Endothelial cell of umbilical vein (primary cell): ENCODE measurements around the gene ACVR1C. TPM values are rescaled to one million over a fixed set of nuclear protein-coding genes. Genes with fewer than 3 reads are reported as not detected.

ENCODE experiments used
- BruUV-seq: library from RNA; stranded (reverse); fragments of 400-500 nt; replicated peaks from 2 replicates; lab custom pipeline; 2021; lab: Mats Ljungman, UMichigan
- CTCF ChIA-PET: fragments of 300-600, 350-600 bp; sonication (Branson Sonifier 250); formaldehyde crosslinking; loops from one replicate; lab custom pipeline; 2021; ENCODE audit warnings: antibody characterized with exemption, inconsistent platforms; lab: Charles Lee
- POLR2A ChIA-PET: fragments of 300-600, 350-600 bp; sonication (Branson Sonifier 250); formaldehyde crosslinking; loops from one replicate; lab custom pipeline; 2021; ENCODE audit warnings: antibody characterized with exemption, inconsistent platforms; lab: Charles Lee
- DNase-seq: peaks from one replicate; pipeline ENCODE4 v3.0.0-alpha.2; 2011; ENCODE audit warnings: low read depth, low spot score
- FAIRE-seq: peaks from 2 replicates; lab custom pipeline; 2011; peaks lifted over from hg19 to GRCh38; lab: Jason Lieb, UNC
- H2AFZ ChIP-seq: 2 replicates; pipeline ENCODE4 v1.6.0; 2012; ENCODE audit warnings: low read depth, low read length, control low read depth, inconsistent platforms
- H3K27ac ChIP-seq: 2 replicates; pipeline ENCODE4 v1.5.1; 2011; ENCODE audit warnings: low read depth, mild to moderate bottlenecking, control low read depth, low read length, moderate library complexity; ENCODE audit not compliant: insufficient read depth
- H3K27me3 ChIP-seq, 2 experiments: 2 replicates each; pipeline versions ENCODE4 v1.6.0 to v1.6.1; 2011; ENCODE audit warnings: low read length in 2 of 2, mixed read lengths in 1 of 2; ENCODE audit not compliant: control insufficient read depth in 2 of 2, insufficient read depth in 2 of 2
- H3K36me3 ChIP-seq, 2 experiments: 2 replicates in 1 of 2; 3 replicates in 1 of 2; pipeline ENCODE4 v1.5.1; 2011; ENCODE audit warnings: low read length in 2 of 2, mild to moderate bottlenecking in 1 of 2, moderate library complexity in 1 of 2; ENCODE audit not compliant: control insufficient read depth in 2 of 2, insufficient read depth in 2 of 2; ENCODE audit errors: extremely low read depth in 1 of 2
- H3K4me1 ChIP-seq: 3 replicates; pipeline ENCODE4 v1.5.1; 2011; ENCODE audit warnings: mild to moderate bottlenecking, low read length; ENCODE audit not compliant: control insufficient read depth, insufficient read depth; ENCODE audit errors: extremely low read depth
- H3K4me2 ChIP-seq: 2 replicates; pipeline ENCODE4 v1.6.1; 2011; ENCODE audit warnings: low read length, control low read depth, mixed read lengths; ENCODE audit not compliant: insufficient read depth
- H3K4me3 ChIP-seq, 3 experiments: fragments of 200-600 bp in 1 of 3; sonication (generic), shearing (Covaris generic) in 1 of 3; replicated peaks in 1 of 3; 2 replicates each; pipeline ENCODE4 v1.5.1; 2011 to 2016; ENCODE audit warnings: control low read depth in 3 of 3, low read length in 3 of 3, mild to moderate bottlenecking in 2 of 3, inconsistent platforms in 1 of 3, low read depth in 1 of 3, moderate library complexity in 1 of 3; ENCODE audit not compliant: insufficient read depth in 1 of 3
- H3K79me2 ChIP-seq: 2 replicates; pipeline ENCODE4 v1.6.0; 2012; ENCODE audit warnings: low read length, inconsistent platforms; ENCODE audit not compliant: control insufficient read depth, insufficient read depth
- H3K9ac ChIP-seq: replicated peaks from 2 replicates; pipeline ENCODE3; 2011; ENCODE audit warnings: low read length, control low read depth; ENCODE audit not compliant: insufficient read depth; ENCODE audit errors: extremely low read depth
- H3K9me1 ChIP-seq: replicated peaks from 3 replicates; pipeline ENCODE4 v1.6.0; 2011; ENCODE audit warnings: mild to moderate bottlenecking, low read length; ENCODE audit not compliant: control insufficient read depth, insufficient read depth; ENCODE audit errors: extremely low read depth
- H3K9me3 ChIP-seq: replicated peaks from 2 replicates; pipeline ENCODE4 v1.5.1; 2012; ENCODE audit warnings: low read length, inconsistent platforms; ENCODE audit not compliant: control insufficient read depth, insufficient read depth
- H4K20me1 ChIP-seq: replicated peaks from 2 replicates; pipeline ENCODE3; 2011; ENCODE audit warnings: mild to moderate bottlenecking, low read length; ENCODE audit not compliant: control insufficient read depth, insufficient read depth; ENCODE audit errors: extremely low read depth
- CTCF ChIP-seq, 2 donors: IDR thresholded peaks; 1 replicate in 1 of 2; 2 replicates in 1 of 2; pipeline ENCODE4 v1.5.1; 2011; ENCODE audit warnings: low read length in 2 of 2, mild to moderate bottlenecking in 2 of 2, moderate library complexity in 2 of 2, control low read depth in 1 of 2, inconsistent platforms in 1 of 2, low read depth in 1 of 2; ENCODE audit not compliant: insufficient read depth in 1 of 2; ENCODE audit errors: extremely low read depth in 1 of 2
- EZH2 ChIP-seq: IDR thresholded peaks from 2 replicates; pipeline ENCODE4 v1.6.1; 2012; ENCODE audit warnings: borderline replicate concordance, low read depth, mild to moderate bottlenecking, moderate library complexity, low read length, inconsistent platforms; ENCODE audit not compliant: severe bottlenecking
- FOS ChIP-seq: IDR thresholded peaks from 2 replicates; pipeline ENCODE4 v1.6.1; 2011; ENCODE audit warnings: mild to moderate bottlenecking, low read length, moderate library complexity, borderline replicate concordance; ENCODE audit not compliant: insufficient read depth
- GATA2 ChIP-seq: IDR thresholded peaks from 2 replicates; pipeline ENCODE4 v1.7.0; 2011; ENCODE audit warnings: low read depth, mild to moderate bottlenecking, moderate library complexity, mixed read lengths, low read length; ENCODE audit not compliant: insufficient read length, insufficient read depth
- JUN ChIP-seq: IDR thresholded peaks from 2 replicates; pipeline ENCODE4 v1.6.1; 2011; ENCODE audit warnings: borderline replicate concordance, low read depth; ENCODE audit not compliant: insufficient read length, insufficient read depth
- MAX ChIP-seq: IDR thresholded peaks from 2 replicates; pipeline ENCODE4 v1.6.1; 2011; ENCODE audit not compliant: insufficient read depth, insufficient read length
- MYC ChIP-seq: IDR thresholded peaks from one replicate; pipeline ENCODE4 v1.6.1; 2011; ENCODE audit warnings: mild to moderate bottlenecking, low read depth, low read length
- POLR2A ChIP-seq: IDR thresholded peaks from 2 replicates; pipeline ENCODE4 v1.6.1; 2012; ENCODE audit warnings: low read depth, mild to moderate bottlenecking, control low read depth, low read length
- POLR2AphosphoS5 ChIP-seq: IDR thresholded peaks from 2 replicates; pipeline ENCODE4 v1.6.1; 2012; ENCODE audit warnings: low read depth, mild to moderate bottlenecking, control low read depth, low read length, moderate library complexity; ENCODE audit not compliant: insufficient read depth
- dilution Hi-C: fragments of 300-500 bp; cut with MboI; formaldehyde crosslinking; loops from one replicate; pipeline ENCODE4 v1.15.0; 2019; ENCODE audit warnings: low sequenced_read_pairs; ENCODE audit not compliant: extremely low pct_ligation_motif_present
- intact Hi-C: fragments of 100-400 bp; cut with micrococcal nuclease; formaldehyde crosslinking; loops from one replicate; pipeline ENCODE4 v1.10.0; 2022
- polyA plus RNA-seq, 4 experiments: library from polyadenylated mRNA; depleted of rRNA in 3 of 4; stranded (reverse) in 3 of 4; unstranded in 1 of 4; fragments of >200 nt; gene quantifications; 2 replicates each; pipeline versions ENCODE4 v1.2.1 to v1.2.3, GENCODE V29; 2011 to 2012; ENCODE audit warnings: missing spikeins in 1 of 4
- total RNA-seq: library from RNA; stranded (reverse); gene quantifications from 2 replicates; pipeline ENCODE4 v1.2.3, GENCODE V29; 2021

ACVR1C gene
- total and polyA plus RNA-seq, 2 donors (not counting 3 experiments of a cell fraction or from before 2014, with no cell fraction given), result not detected

- FAIRE-seq, result no peak
- CTCF ChIA-PET, result no interaction called here
- H3K4me1 ChIP-seq, result no peaks in the 10 kb centered on the region
These were observed 33.1 kb upstream of the ACVR1C start for GRCh38 chr2:157661776-157662175.

More at GRCh38 chr2:157661776-157662175, 33.1 kb upstream of the ACVR1C start:
- dilution Hi-C loops, result no loop called here
- H3K4me2 ChIP-seq, result no peak overlapping the region
- H3K9me1 ChIP-seq, result no peaks in the 10 kb centered on the region
- H4K20me1 ChIP-seq, result no peaks in the 10 kb centered on the region
- no peak for DNase-seq
- no peak overlapping the region for H2AFZ ChIP-seq
- H3K27ac ChIP-seq, result no peak overlapping the region
- no TSS peak for BruUV-seq
- POLR2A ChIA-PET, result no interaction called here
- H3K27me3 ChIP-seq, result no peaks in the 10 kb centered on the region
- intact Hi-C loops, result no loop called here
- TF ChIP-seq EZH2 (no peak), JUN (no peak), MYC (no peak), FOS (no peak), POLR2AphosphoS5 (no peak), MAX (no peak), POLR2A (no peak), GATA2 (no peak), CTCF (IDR thresholded peaks at IDR 0.05; ENCODE audit: extremely low read depth in 1 of 2, insufficient read depth in 1 of 2, low read depth in 1 of 2, low read length in 2 of 2) (no peak)
- no peaks in the 10 kb centered on the region for H3K79me2 ChIP-seq
- no peaks in the 10 kb centered on the region for H3K36me3 ChIP-seq
- no peak overlapping the region for H3K4me3 ChIP-seq
- H3K9ac ChIP-seq, result no peak overlapping the region
- no peaks in the 10 kb centered on the region for H3K9me3 ChIP-seq
